Cortex of kidney (tissue), 1 donor: Measurements from ENCODE around the gene GRM1.
"Not testable (repeated sequence)": the region's sequence is repeated elsewhere in the genome, so short reads cannot be mapped to it uniquely, and the experiment has no call there.

Experiments used
- DNase-seq: peaks from one replicate; lab custom pipeline; 2025; lab: John Stamatoyannopoulos, UW

Gene GRM1

DNA sequence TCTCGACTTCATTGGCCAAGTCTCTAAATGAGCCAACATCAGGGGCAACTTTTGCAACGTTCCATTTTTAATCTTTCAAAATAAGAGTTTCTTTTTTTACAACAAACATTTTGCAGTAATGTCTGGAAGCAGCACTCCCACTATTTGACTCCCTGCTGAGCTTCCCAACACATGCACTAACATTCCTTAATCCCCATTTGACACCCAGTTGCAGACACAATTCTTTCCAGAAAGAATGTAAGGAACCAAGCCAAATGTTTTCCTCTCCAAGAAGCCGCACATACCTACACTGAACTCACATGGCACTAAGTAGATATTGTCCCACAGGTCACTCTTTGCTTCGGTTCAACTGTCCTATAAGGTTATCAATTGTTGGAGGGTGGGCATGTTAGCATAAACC lies 165.6 kb downstream of the GRM1 start:
- DNase-seq, result no peak

DNA sequence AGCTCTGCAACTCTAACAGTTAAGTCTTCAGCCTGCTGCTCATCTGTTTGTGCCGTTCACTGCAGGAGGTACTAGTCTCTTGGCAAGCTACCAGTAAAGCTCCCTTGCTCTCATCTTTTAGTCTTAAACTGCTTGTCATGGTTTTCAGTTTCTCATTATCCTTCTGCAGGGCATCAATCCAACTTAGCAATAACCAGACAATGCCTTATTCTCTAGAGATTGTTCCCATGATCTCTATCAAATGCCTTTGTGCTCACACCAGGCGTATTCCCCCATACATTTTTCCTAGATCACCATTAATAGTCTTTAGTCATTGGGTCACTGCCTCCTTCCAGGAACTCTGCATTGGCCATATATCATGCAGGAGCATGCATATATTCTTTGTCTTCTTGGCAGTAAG lies 171.3 kb downstream of the GRM1 start:
- no peak for DNase-seq

DNA sequence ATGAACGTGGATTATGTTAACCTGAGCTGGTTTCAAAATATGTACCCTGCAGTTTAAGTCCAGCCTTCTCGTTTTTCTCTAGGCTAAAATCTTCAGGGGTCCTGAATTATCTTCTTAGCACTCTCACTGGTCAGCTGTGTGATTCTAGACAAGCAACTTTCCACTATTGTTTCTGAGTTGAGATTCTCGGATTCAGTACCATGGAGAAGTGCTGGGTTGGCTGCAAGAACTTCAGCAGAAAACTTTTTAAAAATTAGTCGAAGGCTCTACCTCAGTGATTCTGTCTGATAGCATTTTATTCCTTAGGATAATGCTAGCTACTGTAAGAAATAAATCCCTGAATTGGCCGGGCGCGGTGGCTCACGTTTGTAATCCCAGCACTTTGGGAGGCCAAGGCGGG lies 173.7 kb downstream of the GRM1 start:
- no peak for DNase-seq

DNA sequence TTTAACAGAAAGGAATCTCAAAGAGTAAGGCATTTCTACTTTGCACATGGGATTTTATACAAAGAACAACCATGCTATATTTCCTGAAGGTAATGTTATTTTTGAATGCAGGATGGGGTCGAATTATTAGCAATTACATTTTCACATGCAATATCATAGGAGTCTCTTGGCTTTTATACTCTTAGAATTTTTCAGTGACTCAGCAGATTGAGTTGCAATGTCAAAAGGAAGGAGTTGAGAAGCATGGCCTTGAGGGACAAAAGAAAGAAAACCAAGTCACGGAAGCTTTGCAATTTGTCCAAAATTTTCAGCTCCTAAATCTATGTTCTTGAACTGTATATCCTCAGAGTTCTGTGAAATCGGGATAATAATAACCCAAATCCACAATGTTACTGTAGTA lies 181.1 kb downstream of the GRM1 start:
- no peak for DNase-seq

DNA sequence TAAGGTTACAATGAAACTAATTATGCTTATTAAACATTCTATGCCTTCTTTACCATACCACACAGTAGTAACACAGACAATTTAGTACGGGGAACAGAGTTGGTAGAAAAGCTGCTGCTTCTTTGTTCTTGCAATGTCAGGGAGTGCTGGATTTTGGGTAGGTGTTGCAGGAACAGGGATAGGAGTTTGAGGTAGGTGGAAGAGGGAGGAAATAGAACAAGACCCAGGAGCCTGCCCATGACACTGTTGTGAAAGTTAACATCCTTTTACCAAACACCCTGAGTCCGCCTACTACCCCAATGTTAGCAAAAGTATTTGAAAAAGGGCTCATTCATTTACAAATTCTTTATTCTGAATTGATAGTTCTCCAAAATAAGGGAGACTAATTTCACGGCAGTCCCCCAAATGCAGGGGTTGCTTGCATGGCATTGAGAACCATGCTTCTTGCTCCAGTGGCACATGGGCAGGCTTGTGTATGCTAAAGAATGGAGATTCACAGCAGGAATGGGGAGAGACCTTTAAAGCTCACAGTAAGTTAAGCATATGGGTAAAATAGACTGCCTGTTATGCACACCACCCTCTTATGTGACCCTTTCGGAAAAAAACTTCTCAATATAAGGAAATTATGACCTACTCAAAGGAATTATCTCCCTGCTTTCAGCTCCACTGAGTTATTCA lies 181.7 kb downstream of the GRM1 start:
- no peak for DNase-seq

DNA sequence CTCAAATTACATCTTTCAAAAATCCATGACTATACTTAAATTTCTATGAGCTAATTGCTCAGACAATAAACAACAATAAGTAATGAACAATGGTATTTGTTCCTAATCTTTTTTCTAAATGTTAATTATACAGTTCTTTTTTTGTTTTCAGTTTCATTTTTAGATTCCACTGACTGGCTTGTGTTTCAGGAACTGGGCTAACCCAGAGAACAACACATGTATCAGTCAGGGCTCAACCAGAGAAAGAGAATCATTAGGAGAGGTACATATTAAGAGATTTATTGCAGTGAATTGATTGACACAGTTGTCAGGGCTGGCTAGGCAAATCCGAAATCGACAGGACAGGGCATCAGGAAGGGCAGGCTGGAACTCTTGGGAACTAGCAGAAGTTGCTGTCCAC lies 182.8 kb downstream of the GRM1 start:
- DNase-seq, result no peak

DNA sequence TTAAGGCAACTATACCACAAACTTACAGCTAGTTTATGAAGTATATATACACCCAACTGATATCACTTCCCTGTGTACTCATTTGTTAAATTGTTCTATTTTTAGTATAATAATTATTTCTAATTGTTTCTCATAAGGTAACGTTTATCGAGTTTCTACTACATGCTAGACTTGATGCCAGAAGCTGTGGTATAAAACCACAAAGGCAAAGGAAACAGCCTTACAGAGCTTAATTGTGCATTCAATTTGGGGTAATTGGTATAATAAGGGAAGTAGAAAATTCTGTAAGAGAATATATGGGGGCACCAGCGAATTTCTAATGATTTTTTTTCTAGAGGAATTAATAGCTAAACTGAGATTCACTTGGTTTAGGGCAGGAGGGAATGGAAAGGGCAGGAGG lies 183.9 kb downstream of the GRM1 start:
- DNase-seq, result no peak

DNA sequence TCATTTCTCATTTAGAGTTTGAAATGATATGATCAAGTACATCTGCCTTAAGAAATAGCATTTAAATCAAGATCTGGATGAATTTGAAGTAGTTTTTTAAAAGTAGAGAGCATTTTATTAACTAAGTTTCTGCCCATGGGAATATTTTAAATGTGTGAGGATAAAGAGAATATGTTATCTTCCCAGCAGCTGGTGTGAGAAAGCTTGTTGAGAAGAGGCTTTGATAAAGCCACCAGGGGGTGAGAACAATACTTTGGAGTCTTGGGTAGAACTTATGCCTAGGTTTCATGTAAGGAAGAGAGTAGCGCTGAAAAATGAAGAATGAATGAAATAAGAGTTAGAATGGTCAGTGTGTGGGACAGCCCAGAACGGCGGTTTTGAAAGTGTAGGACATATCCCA lies 190.2 kb downstream of the GRM1 start:
- DNase-seq, result no peak

DNA sequence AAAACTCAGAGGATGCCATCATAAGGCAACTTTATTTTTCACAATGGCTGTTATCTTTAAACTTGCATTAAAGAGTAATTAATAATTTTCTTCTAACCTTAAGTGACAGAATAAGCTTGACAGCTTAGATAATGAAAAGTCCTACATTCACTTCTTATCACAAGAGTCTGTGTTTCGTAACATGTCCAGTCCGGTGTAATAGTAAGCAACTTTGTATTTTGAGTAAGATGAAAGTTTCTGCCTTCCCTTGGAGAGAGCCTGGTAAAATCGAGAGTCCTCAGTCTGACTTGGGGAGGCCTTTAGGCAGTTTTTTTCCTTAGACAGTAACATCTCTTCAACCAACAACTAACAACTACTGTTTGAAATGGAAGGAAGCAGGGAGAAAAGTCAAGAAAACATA lies 195.6 kb downstream of the GRM1 start:
- DNase-seq, result no peak

DNA sequence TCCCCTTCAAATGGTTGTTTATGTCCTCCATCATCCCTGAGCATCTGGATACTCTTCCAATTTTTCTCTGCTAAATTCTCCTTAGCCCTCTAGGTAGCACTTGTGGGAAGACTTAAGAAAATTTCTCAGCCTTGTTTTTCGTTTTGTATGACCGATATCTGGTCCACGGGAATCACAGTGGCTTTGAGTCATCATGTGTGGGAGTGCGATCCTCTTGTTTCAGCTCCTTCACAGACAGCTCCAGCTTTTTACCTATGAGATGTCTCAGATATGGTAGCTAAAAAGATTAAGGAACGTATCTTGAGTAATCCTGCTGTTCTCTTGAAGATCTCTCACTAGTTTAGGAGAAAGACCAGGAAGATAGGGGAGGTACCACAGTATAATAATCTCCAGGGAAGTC lies 196.1 kb downstream of the GRM1 start:
- DNase-seq, result no peak

DNA sequence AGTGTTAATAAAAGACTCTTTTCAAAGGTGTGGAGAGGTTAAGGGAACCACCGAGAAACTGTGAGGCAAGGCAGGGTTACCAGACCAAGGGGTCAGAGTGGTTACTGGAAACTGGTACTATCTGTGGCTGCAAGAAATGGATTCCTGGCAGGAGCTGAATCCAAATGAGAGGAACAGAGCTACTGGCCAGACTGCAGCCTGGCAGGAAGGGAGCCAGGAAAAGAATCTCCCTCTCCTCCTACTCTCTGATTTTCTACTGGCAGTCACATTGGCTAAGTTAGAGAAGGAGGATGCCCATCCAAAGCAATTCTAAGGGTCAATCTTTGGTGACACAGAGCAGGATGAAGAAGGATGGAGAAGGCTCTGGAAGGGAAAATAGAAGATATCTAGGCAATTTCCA lies 211.5 kb downstream of the GRM1 start:
- DNase-seq, result no peak

DNA sequence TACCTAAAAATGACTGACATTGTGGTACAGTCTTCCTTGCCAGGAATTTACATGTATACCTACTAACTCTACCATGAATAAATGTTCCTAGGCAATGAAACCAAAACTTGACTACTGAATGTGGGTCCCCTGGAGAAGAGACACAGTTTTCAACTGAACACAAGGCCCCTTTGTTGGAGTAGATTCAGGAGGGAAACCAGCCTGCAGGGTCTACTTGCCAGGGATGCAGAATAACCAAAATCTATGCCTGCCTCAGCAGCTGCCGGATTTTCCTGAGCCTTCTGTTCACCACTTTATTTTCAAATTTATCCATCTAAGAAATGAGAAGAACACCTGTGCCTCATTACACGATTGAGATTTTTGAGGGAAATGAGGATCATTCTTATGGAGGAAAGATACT lies 211.9 kb downstream of the GRM1 start:
- no peak for DNase-seq

DNA sequence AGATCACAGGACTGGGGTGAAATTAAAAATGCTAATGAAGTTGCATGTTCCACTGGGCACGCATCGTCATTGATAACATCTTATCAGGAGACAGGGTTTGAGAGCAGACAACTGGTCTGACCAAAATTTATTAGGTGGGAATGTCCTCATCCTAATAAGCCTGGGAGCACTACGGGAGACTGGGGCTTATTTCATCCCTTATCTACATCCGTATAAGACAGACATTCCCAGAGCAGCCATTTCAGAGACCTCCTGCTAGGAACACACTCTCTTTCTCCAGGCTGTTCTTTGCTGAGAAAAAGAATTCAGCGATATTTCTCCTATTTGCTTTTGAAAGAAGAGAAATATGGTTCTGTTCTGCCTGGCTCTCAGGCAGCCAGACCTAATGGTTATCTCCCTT lies 214.8 kb downstream of the GRM1 start:
- not testable (repeated sequence) for DNase-seq

DNA sequence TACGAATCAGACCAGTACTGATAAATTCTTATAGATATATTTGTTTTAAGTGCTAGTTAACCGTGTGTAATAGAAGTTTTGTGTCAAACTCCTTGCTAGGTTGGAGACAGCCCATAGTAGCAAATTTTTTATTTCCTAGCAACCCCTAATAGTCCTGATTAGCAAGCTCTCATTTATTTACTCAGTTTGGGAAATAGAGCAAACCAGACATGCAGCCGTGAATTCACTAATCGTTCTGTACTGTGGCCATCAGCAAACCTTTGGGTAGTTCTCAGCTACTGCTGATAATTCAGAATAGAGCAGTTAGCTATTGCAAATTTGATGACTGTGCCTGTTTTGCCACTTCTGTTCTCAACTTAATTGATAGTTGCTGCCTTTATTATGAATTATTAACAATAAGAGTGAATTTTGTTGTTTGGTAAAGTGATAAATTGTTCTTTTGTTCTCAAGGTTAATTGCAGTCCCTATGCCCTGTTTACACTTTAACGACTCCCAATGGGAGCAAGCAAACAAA lies 215.8 kb downstream of the GRM1 start:
- DNase-seq, result no peak

DNA sequence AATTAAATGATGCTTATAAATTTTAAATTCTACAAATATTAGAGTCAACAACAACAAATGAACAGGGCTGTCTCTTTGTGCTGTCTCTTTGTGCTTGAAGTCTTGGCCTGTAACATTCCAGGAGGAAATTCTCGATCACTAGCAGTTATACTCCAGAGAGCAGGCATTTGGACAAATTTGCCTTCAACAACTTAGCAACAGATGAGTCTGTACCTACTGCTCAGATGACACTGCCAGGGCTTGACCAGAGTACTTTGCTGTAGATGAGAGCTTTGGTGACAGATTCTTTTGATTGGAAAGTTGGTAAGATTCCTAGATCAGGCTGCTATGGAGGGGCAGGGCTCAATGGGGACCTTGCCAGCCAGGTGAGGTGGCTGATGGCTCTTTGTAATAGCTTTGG lies 217.2 kb downstream of the GRM1 start:
- DNase-seq, result no peak

DNA sequence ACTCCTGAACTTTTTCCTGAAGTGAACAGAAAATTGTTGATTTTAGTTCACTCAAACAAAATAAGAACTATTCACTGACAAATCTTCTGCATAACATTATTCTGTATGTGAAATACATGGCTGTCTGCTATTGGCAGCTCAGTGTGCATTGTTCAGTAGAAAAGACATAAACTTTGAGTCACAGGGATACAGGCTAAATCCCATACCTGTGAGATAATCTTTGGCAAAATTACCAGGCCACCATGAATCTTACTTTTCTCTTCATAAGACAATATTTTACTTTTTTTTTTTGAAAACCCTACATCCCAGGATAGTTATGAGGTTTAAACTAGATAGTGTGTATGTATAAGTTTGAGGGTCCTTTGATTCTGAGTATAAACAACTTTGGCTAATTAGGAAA lies 224.8 kb downstream of the GRM1 start:
- no peak for DNase-seq

DNA sequence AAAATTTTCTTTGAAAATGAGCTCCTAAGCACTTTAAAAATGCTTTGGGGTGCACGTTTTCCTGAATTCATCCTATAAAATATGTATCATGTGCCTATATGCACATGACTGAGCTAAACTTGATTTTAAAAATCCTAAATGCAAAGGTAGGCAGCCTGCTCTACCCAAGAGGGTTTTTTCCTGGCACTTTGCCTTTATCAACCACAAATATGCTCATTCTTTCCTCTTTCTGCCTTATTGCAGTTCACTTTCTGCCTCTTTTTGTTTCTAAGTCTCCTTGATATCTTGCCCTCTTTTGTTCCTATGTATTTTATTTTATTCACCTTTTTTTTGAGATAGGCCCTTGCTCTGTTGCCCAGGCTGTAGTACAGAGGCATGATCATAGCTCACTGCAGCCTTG lies 229.3 kb downstream of the GRM1 start:
- DNase-seq, result no peak

DNA sequence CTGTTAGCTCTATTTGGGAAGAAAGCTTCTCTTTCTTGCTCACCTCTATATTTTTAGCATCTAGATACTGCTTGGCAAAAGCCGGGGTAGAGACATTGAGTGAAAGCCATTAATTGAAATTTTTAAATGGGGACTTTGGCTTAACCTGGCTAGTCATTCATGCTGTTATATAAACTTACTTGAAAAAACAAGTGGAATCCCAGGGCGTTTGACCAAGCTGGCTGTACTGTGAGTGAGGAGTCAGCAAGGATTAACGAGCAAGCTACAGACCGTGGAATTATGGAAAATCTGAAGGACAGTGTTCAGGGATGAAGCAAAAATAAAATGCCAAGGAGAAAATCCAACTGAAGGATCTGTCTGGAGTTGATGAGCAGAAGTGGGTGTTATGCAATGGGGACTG lies 232.0 kb downstream of the GRM1 start:
- DNase-seq, result no peak

DNA sequence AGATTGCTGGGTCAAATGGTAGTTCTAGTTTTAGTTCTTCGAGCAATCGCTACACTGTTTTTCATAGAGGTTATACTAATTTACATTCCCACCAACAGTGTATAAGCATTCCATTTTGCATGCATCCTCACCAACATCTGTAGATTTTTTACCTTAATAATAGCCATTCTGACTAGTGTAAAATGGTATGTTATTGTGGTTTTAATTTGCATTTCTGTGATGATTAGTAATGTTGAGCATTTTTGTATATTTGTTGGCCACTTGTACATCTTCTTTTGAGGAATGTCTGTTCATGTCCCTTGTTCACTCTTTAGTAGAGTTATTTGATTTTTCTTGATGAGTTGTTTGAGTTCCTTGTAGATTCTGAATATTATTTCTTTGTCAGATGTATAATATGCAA lies 236.2 kb downstream of the GRM1 start:
- no peak for DNase-seq

DNA sequence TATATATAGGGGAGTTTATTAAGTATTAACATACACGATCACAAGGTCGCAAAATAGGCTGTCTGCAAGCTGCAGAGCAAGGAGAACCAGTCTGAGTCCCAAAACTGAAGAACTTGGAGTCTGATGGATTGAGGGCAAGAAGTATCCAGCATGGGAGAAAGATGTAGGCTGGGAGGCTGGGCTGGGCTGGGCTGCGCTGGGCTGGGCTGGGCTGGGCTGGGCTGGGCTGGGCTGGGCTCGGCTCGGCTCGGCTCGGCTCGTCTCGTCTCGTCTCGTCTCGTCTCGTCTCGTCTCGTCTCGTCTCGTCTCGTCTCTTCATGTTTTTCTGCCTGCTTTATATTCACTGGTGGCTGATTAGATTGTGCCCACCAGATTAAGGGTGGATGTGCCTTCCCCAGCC lies 238.6 kb downstream of the GRM1 start:
- no peak for DNase-seq

DNA sequence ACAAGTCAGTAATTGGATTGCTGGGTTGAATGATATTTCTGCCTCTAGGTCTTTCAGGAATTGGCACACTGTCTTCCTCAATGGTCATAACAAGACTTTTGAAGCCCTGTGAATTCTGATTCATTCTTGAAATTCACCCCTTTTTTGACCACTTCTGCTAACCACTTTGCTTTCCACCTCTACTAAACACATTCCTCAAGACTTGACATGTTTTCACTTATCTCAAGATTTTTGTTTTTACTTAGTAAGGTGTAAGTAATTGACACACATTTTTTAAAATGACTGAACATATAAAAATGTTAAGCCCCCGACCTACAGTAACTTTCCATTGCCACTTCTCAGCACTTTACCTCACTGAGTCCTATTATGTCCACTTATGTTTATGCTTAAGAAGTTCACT lies 239.1 kb downstream of the GRM1 start:
- DNase-seq, result no peak

DNA sequence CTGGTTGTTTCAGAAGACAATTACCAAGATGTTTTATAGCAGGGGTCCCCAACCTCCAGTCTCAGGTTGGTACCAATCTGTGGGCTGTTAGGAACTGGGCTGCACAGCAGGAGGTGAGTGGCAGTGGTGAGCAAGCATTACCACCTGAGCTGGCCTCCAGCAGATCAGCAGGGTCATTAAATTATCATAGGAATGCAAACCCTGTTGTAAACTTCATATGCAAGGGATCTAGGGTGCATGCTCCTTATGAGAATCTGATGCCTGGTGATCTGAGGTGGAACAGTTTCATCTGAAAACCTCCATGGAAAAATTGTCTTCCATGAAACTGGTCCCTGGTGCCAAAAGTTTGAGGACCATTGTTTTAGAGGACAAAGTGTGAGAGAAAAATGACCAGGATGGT lies 240.6 kb downstream of the GRM1 start:
- no peak for DNase-seq

DNA sequence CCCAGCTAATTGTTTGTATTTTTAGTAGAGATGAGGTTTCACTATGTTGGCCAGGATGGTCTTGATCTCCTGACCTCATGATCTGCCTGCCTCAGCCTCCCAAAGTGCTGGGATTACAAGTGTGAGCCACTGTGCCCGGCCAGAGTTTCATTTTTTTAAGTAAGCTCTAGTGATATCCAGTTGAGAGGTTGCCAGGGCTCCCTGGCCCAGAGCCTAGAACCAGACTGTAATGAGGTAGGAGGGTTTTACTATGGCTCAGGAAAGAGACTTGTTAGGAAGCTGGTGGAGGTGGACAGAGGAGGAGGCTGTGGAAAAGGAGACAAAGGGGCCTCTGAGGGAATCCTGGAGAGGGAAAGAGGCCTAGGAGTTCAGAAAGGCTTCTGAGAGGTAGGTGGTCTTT lies 242.3 kb downstream of the GRM1 start:
- DNase-seq, result not testable (repeated sequence)

DNA sequence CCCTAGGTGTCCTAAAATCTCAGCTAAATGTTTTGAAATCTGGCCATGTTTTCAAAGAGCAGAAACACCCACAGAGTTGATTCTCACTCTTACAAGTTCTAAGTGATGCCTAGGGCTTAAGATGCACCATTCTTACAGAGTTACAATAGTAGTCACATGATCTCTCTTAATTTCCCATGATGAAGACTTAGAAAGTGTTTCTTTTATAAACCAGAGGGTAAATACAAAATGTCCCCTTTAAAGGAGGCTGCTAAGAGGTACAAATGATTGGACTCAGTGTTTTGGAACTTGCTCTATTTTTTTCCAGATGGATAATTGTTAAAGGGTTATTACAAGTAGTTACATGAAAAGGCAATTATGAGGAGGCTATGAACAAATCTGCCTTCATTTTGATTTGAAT lies 244.6 kb downstream of the GRM1 start:
- no peak for DNase-seq

DNA sequence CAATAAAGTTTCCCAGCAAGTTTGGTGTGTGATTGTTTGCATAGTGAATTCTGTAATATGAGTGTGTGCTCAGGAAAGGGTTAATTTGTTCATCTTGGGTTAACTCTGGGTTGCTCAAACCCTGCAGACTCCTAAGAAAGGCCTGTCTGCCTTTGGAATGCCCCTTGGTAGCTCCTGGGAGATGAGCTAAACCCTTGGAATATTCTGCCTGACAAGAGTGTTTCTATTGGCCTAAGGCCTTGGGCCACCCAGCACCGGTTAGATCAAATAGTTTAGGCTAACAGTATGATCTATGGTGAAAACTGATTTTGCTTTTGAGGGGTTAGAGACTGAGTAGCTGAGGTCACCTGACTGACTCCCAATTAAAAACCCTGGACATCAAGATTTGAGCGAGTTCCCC lies 248.3 kb downstream of the GRM1 start:
- DNase-seq, result no peak
